ENCODE results near the gene CD300H.

GRCh38 chr17:74591503-74591902 is 24.2 kb upstream of the CD300H start:
- TF ChIP-seq CTCF (IDR thresholded peaks at IDR 0.05) (no peak), POLR2A (IDR thresholded peaks at IDR 0.05) (no peak)
